Panc1 (cell line): ENCODE results near the gene ADGRA1. TPM values are rescaled to one million over a fixed set of nuclear protein-coding genes. Genes with fewer than 3 reads are reported as not detected.
A peak's percentile ranks its signal among the peaks of the same experiment; 100 is the strongest.

Experiments used
- ATAC-seq: fragments of 200-7000 bp; cut with Tn5 transposase; 2 replicates; pipeline ENCODE4 v1.9.1; 2020; ENCODE audit warnings: mild to moderate bottlenecking, moderate library complexity
- BruUV-seq: library from RNA; stranded (reverse); fragments of 400-500 nt; replicated peaks from 2 replicates; lab custom pipeline; 2021; lab: Mats Ljungman, UMichigan
- CTCF ChIA-PET: fragments of 300-600 bp; sonication (Branson Sonifier 250); formaldehyde crosslinking; loops from one replicate; lab custom pipeline; 2022; ENCODE audit warnings: antibody characterized with exemption; lab: Charles Lee
- POLR2A ChIA-PET: fragments of 300-600 bp; sonication (Branson Sonifier 250); formaldehyde crosslinking; loops from one replicate; lab custom pipeline; 2022; ENCODE audit warnings: antibody characterized with exemption; lab: Charles Lee
- DNase-seq: peaks from one replicate; pipeline ENCODE4 v3.0.0-alpha.2; 2010; ENCODE audit warnings: low read depth, low spot score
- H3K27ac ChIP-seq: 2 replicates; pipeline ENCODE4 v1.5.1; 2011; ENCODE audit warnings: mild to moderate bottlenecking, low read length, inconsistent platforms
- H3K27me3 ChIP-seq: fragments of 200-500 bp; sonication (Bioruptor generic); 2 replicates; pipeline ENCODE4 v1.6.0; 2014; ENCODE audit warnings: low read length, inconsistent platforms; ENCODE audit not compliant: control insufficient read depth, insufficient read depth
- H3K36me3 ChIP-seq: fragments of 200-500 bp; sonication (Bioruptor generic); 2 replicates; pipeline ENCODE4 v1.5.1; 2014; ENCODE audit warnings: inconsistent platforms, mild to moderate bottlenecking, low read length, moderate library complexity; ENCODE audit not compliant: control insufficient read depth, insufficient read depth
- H3K4me1 ChIP-seq: 2 replicates; pipeline ENCODE4 v1.5.1; 2011; ENCODE audit warnings: inconsistent platforms, mild to moderate bottlenecking, low read length, moderate library complexity; ENCODE audit not compliant: control insufficient read depth, insufficient read depth
- H3K4me3 ChIP-seq, 2 experiments: 2 replicates each; pipeline ENCODE4 v1.5.1; 2011 to 2012; ENCODE audit warnings: low read depth in 2 of 2, low read length in 2 of 2, mild to moderate bottlenecking in 2 of 2, inconsistent platforms in 1 of 2, moderate library complexity in 1 of 2
- H3K9me3 ChIP-seq: fragments of 200-500 bp; sonication (Bioruptor generic); 2 replicates; pipeline ENCODE4 v1.5.1; 2014; ENCODE audit warnings: low read depth, mild to moderate bottlenecking, inconsistent platforms, low read length, moderate library complexity; ENCODE audit not compliant: control insufficient read depth, insufficient read depth
- POLR2AphosphoS5 ChIP-seq: IDR thresholded peaks from 2 replicates; pipeline ENCODE4 v1.6.1; 2012; ENCODE audit warnings: mild to moderate bottlenecking, low read depth, low read length, moderate library complexity
- SIN3A ChIP-seq: IDR thresholded peaks from 2 replicates; pipeline ENCODE4 v1.6.1; 2012; ENCODE audit warnings: low read depth, mild to moderate bottlenecking, low read length, moderate library complexity, borderline replicate concordance; ENCODE audit not compliant: insufficient read depth
- TCF7L2 ChIP-seq: IDR thresholded peaks from 2 replicates; pipeline ENCODE4 v1.6.1; 2011; ENCODE audit warnings: mild to moderate bottlenecking, low read depth, low read length, inconsistent platforms
- in situ Hi-C: cut with HindIII; loops from 2 replicates; pipeline ENCODE4 v1.10.0; 2016; ENCODE audit warnings: low sequenced_read_pairs, low pct_unique_long_range_greater_than_20kb
- intact Hi-C: fragments of 100-400 bp; cut with micrococcal nuclease; formaldehyde crosslinking; loops from one replicate; pipeline ENCODE4 v1.10.0; 2022; ENCODE audit not compliant: unreplicated experiment
- total RNA-seq: library from RNA; stranded (reverse); gene quantifications from one replicate; pipeline ENCODE4 v1.2.1, GENCODE V29; 2021; ENCODE audit not compliant: unreplicated experiment
- TF ChIP-seq, protein P1 (sequence below), 2 experiments: IDR thresholded peaks; 2 replicates each; pipeline ENCODE4 v1.6.1; 2011 to 2012; ENCODE audit warnings: low read depth in 2 of 2, control low read depth in 1 of 2, low read length in 1 of 2, mild to moderate bottlenecking in 1 of 2, moderate library complexity in 1 of 2; ENCODE audit not compliant: insufficient read depth in 1 of 2
- TF ChIP-seq, protein P2 (sequence below): fragments of 450-650 bp; IDR thresholded peaks from 2 replicates; pipeline ENCODE4 v1.5.1; 2017; ENCODE audit warnings: mild to moderate bottlenecking

Gene ADGRA1
- total RNA-seq, 1 experiment from 2014 or later = 0.05 TPM

DNA sequence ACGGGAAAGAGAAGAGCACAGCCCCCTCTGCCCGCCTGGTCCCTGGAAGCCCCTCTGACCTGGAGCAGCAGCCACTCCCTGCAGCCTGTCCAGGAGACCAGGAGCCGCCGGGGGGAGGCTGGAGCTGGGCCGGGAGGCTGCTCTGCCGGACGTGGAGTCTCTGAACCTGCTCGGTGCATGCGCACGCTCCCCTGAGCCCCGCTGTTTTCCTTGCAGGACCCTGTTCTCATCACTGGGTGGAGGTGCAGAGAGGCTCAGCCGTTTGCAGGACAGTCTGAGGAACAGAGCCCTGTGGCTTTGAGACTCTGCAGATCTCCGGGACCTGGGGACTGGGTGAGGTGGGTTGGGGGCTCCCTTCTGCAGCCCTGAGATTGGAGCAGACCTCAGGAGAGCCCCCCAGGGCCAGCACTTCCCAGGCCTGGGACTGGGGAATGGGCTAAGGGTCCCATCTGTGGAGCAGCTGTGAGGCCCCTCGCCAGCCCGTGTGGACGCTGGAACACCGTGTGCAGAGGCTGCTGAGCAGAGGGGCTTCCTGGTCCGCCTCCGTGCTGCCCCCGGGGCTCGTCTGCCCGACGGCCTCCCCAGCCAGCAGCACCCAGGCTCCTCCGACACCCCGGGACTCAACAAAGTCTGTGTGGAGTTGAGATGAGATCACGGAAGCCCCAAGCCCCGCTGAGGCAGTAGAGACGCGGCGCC lies 48.5 kb upstream of the ADGRA1 start:
- ATAC-seq = peak; percentile 76
- intact Hi-C loops (no loop called here), in situ Hi-C loops (no loop called here)
- no peak overlapping the region for H3K4me3 ChIP-seq
- ChIA-PET POLR2A (no interaction called here), CTCF (no interaction called here)
- DNase-seq = no peak
- TF ChIP-seq, protein P1, sequence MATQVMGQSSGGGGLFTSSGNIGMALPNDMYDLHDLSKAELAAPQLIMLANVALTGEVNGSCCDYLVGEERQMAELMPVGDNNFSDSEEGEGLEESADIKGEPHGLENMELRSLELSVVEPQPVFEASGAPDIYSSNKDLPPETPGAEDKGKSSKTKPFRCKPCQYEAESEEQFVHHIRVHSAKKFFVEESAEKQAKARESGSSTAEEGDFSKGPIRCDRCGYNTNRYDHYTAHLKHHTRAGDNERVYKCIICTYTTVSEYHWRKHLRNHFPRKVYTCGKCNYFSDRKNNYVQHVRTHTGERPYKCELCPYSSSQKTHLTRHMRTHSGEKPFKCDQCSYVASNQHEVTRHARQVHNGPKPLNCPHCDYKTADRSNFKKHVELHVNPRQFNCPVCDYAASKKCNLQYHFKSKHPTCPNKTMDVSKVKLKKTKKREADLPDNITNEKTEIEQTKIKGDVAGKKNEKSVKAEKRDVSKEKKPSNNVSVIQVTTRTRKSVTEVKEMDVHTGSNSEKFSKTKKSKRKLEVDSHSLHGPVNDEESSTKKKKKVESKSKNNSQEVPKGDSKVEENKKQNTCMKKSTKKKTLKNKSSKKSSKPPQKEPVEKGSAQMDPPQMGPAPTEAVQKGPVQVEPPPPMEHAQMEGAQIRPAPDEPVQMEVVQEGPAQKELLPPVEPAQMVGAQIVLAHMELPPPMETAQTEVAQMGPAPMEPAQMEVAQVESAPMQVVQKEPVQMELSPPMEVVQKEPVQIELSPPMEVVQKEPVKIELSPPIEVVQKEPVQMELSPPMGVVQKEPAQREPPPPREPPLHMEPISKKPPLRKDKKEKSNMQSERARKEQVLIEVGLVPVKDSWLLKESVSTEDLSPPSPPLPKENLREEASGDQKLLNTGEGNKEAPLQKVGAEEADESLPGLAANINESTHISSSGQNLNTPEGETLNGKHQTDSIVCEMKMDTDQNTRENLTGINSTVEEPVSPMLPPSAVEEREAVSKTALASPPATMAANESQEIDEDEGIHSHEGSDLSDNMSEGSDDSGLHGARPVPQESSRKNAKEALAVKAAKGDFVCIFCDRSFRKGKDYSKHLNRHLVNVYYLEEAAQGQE (IDR thresholded peaks at IDR 0.05; ENCODE audit: insufficient read depth in 1 of 2, low read depth in 2 of 2, low read length in 1 of 2) = no peak
- TF ChIP-seq TCF7L2 (no peak), POLR2AphosphoS5 (no peak), SIN3A (no peak)
- TF ChIP-seq, protein P2, sequence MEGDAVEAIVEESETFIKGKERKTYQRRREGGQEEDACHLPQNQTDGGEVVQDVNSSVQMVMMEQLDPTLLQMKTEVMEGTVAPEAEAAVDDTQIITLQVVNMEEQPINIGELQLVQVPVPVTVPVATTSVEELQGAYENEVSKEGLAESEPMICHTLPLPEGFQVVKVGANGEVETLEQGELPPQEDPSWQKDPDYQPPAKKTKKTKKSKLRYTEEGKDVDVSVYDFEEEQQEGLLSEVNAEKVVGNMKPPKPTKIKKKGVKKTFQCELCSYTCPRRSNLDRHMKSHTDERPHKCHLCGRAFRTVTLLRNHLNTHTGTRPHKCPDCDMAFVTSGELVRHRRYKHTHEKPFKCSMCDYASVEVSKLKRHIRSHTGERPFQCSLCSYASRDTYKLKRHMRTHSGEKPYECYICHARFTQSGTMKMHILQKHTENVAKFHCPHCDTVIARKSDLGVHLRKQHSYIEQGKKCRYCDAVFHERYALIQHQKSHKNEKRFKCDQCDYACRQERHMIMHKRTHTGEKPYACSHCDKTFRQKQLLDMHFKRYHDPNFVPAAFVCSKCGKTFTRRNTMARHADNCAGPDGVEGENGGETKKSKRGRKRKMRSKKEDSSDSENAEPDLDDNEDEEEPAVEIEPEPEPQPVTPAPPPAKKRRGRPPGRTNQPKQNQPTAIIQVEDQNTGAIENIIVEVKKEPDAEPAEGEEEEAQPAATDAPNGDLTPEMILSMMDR = no peak
- no peaks in the 10 kb centered on the region for H3K4me1 ChIP-seq
- H3K27ac ChIP-seq = no peak overlapping the region
- BruUV-seq = no TSS peak
- no peaks in the 10 kb centered on the region for H3K9me3 ChIP-seq
- peaks cover 19% of the 10 kb centered on the region for H3K27me3 ChIP-seq
- no peaks in the 10 kb centered on the region for H3K36me3 ChIP-seq

DNA sequence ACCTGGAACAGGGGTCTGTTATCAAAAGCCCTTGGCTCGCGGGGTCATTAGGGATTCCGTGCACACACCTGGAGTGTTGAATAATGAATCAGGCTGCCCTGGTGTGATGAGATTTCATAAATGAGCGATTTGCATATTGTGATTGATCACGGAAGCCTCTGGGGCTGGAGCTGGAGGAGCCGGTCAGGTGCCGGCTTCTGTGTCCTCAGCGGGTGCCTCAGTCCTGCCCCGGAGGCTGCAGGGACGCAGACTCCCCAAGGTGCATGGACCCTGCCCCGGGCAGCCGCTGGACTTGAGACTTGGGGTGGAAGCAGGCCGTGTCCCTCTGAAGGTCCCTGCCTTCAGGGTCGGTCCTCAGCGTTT lies 47.9 kb upstream of the ADGRA1 start:
- no peak overlapping the region for H3K4me3 ChIP-seq
- no peak for ATAC-seq
- peaks cover 18% of the 10 kb centered on the region for H3K27me3 ChIP-seq
- no peak for DNase-seq
- in situ Hi-C loops = no loop called here
- no peaks in the 10 kb centered on the region for H3K4me1 ChIP-seq
- H3K9me3 ChIP-seq = no peaks in the 10 kb centered on the region
- CTCF ChIA-PET = no interaction called here
- no peaks in the 10 kb centered on the region for H3K36me3 ChIP-seq
- TF ChIP-seq TCF7L2 (no peak), SIN3A (no peak), POLR2AphosphoS5 (no peak)
- TF ChIP-seq, protein P1 (IDR thresholded peaks at IDR 0.05; ENCODE audit: insufficient read depth in 1 of 2, low read depth in 2 of 2, low read length in 1 of 2) = no peak
- TF ChIP-seq, protein P2 = no peak
- no TSS peak for BruUV-seq
- H3K27ac ChIP-seq = no peak overlapping the region
- POLR2A ChIA-PET = no interaction called here
- intact Hi-C loops = no loop called here
